ENCODE measurements around the gene TEX14.
A peak's percentile ranks its signal among the peaks of the same experiment; 100 is the strongest.

The TEX14 gene

DNA sequence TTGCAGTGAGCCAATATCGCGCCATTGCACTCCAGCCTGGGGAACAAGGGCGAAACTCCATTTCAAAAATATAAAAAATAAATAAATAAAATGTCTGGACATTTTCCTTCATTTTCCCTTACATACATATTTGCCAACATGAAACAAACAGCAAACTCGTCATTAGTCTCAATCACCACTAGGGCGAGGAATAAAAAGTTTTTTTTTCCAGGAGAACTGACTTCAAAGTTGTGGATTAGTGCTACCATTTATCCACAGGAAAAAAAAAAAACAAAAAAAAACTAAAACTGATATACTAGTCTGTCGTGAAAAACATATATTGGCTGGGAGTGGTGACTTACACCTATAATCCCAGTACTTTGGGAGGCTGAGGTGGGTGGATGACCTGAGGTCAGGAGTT lies 100.4 kb downstream of the TEX14 start:
- ATAC-seq (ENCODE audit: insufficient read depth, low read depth) (no peak), DNase-seq (no peak)
- Histone ChIP-seq H3K79me2 (ENCODE audit: insufficient read depth, low read length) (no peaks in the 10 kb centered on the region), H3K4me3 (ENCODE audit: low read depth in 1 of 2, low read length in 2 of 2) (no peak overlapping the region), H2AFZ (ENCODE audit: low read depth, low read length) (no peak overlapping the region), H3K9me3 (ENCODE audit: insufficient read depth, low read length, severe bottlenecking) (no peaks in the 10 kb centered on the region), H3K27me3 (ENCODE audit: insufficient read depth, low read length, poor library complexity) (no peaks in the 10 kb centered on the region), H3K4me2 (ENCODE audit: insufficient read depth, low read length) (no peak overlapping the region), H3K27ac (ENCODE audit: low read length) (no peak overlapping the region), H3K4me1 (ENCODE audit: insufficient read depth, low read length) (no peaks in the 10 kb centered on the region), H3K9ac (ENCODE audit: low read depth, low read length) (no peak overlapping the region), H4K20me1 (ENCODE audit: insufficient read depth, low read length) (no peaks in the 10 kb centered on the region), H3K36me3 (ENCODE audit: insufficient read depth, low read length) (no peaks in the 10 kb centered on the region)
- TF ChIP-seq, protein P1, sequence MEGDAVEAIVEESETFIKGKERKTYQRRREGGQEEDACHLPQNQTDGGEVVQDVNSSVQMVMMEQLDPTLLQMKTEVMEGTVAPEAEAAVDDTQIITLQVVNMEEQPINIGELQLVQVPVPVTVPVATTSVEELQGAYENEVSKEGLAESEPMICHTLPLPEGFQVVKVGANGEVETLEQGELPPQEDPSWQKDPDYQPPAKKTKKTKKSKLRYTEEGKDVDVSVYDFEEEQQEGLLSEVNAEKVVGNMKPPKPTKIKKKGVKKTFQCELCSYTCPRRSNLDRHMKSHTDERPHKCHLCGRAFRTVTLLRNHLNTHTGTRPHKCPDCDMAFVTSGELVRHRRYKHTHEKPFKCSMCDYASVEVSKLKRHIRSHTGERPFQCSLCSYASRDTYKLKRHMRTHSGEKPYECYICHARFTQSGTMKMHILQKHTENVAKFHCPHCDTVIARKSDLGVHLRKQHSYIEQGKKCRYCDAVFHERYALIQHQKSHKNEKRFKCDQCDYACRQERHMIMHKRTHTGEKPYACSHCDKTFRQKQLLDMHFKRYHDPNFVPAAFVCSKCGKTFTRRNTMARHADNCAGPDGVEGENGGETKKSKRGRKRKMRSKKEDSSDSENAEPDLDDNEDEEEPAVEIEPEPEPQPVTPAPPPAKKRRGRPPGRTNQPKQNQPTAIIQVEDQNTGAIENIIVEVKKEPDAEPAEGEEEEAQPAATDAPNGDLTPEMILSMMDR (IDR thresholded peaks at IDR 0.05; ENCODE audit: borderline replicate concordance, extremely low read depth, low read length, poor library complexity, severe bottlenecking): no peak
- TF ChIP-seq EZH2 (IDR thresholded peaks at IDR 0.05; ENCODE audit: borderline replicate concordance, low read depth, low read length, severe bottlenecking): no peak

DNA sequence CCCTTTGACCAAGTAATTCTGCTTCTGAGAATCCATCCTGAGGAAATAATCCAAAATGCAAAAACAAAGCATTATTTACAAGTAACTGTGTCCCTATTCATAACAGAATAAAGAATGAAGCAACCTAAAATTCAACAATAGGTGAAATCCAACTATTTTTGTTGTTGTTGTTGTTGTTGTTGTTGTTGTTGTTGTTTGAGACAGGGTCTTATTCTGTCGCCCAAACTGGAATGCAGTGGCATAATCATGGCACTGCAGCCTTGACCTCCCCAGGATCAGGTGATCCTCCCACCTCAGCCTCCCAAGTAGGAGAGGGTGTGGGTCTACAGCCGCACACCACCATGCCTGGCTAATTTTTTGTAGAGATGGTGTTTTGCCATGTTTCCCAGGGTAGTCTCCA lies 101.5 kb downstream of the TEX14 start:
- ATAC-seq (ENCODE audit: insufficient read depth, low read depth) (no peak), DNase-seq (no peak)
- Histone ChIP-seq H3K36me3 (ENCODE audit: insufficient read depth, low read length) (no peaks in the 10 kb centered on the region), H3K9ac (ENCODE audit: low read depth, low read length) (no peak overlapping the region), H3K27me3 (ENCODE audit: insufficient read depth, low read length, poor library complexity) (peaks cover 8% of the 10 kb centered on the region), H2AFZ (ENCODE audit: low read depth, low read length) (no peak overlapping the region), H3K4me1 (ENCODE audit: insufficient read depth, low read length) (no peaks in the 10 kb centered on the region), H3K9me3 (ENCODE audit: insufficient read depth, low read length, severe bottlenecking) (no peaks in the 10 kb centered on the region), H3K4me2 (ENCODE audit: insufficient read depth, low read length) (no peak overlapping the region), H3K4me3 (ENCODE audit: low read depth in 1 of 2, low read length in 2 of 2) (no peak overlapping the region), H3K27ac (ENCODE audit: low read length) (no peak overlapping the region), H4K20me1 (ENCODE audit: insufficient read depth, low read length) (no peaks in the 10 kb centered on the region), H3K79me2 (ENCODE audit: insufficient read depth, low read length) (no peaks in the 10 kb centered on the region)
- no peak for TF ChIP-seq EZH2 (IDR thresholded peaks at IDR 0.05; ENCODE audit: borderline replicate concordance, low read depth, low read length, severe bottlenecking)
- TF ChIP-seq, protein P1 (IDR thresholded peaks at IDR 0.05; ENCODE audit: borderline replicate concordance, extremely low read depth, low read length, poor library complexity, severe bottlenecking): no peak

DNA sequence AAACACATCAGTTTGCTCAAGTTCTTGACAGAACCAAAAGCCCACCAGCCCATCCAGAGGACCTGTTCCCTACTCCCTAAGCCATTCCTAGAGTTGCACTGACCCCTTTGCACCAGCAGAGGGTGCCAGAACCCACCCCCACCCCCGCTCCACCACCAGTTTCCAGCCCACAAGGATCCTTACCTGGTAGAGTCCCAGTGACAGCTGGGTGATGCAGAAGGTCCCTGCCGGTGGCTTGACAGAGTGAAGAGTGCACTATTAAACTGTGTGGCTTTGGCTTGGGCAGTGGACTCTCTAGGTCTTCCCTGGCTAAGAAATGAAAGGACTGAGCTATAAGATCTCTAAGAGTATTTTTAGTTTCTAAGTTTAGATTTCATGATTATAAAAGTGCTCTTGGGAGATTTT lies 104.1 kb downstream of the TEX14 start:
- Histone ChIP-seq H3K27ac (ENCODE audit: low read length) (no peak overlapping the region), H3K9me3 (ENCODE audit: insufficient read depth, low read length, severe bottlenecking) (no peaks in the 10 kb centered on the region), H4K20me1 (ENCODE audit: insufficient read depth, low read length) (no peaks in the 10 kb centered on the region), H3K79me2 (ENCODE audit: insufficient read depth, low read length) (no peaks in the 10 kb centered on the region), H3K4me1 (ENCODE audit: insufficient read depth, low read length) (no peaks in the 10 kb centered on the region), H3K4me2 (ENCODE audit: insufficient read depth, low read length) (no peak overlapping the region), H3K36me3 (ENCODE audit: insufficient read depth, low read length) (no peaks in the 10 kb centered on the region), H3K4me3 (ENCODE audit: low read depth in 1 of 2, low read length in 2 of 2) (no peak overlapping the region), H3K9ac (ENCODE audit: low read depth, low read length) (no peak overlapping the region), H2AFZ (ENCODE audit: low read depth, low read length) (no peak overlapping the region), H3K27me3 (ENCODE audit: insufficient read depth, low read length, poor library complexity) (peaks cover 8% of the 10 kb centered on the region)
- ATAC-seq (ENCODE audit: insufficient read depth, low read depth): peak; percentile 82
- peak; percentile 61 for DNase-seq
- TF ChIP-seq EZH2 (IDR thresholded peaks at IDR 0.05; ENCODE audit: borderline replicate concordance, low read depth, low read length, severe bottlenecking): no peak
- TF ChIP-seq, protein P1 (IDR thresholded peaks at IDR 0.05; ENCODE audit: borderline replicate concordance, extremely low read depth, low read length, poor library complexity, severe bottlenecking): peak; percentile 96

All from DND-41 (cell line).